DLD1 (cell line): ENCODE measurements around the gene PSME3IP1.
"Not testable (repeated sequence)": the region's sequence is repeated elsewhere in the genome, so short reads cannot be mapped to it uniquely, and the experiment has no call there.

Source experiments
- in situ Hi-C: cut with HindIII; loops from 2 replicates; pipeline ENCODE4 v1.10.0; 2017; ENCODE audit warnings: low sequenced_read_pairs

Gene PSME3IP1

DNA sequence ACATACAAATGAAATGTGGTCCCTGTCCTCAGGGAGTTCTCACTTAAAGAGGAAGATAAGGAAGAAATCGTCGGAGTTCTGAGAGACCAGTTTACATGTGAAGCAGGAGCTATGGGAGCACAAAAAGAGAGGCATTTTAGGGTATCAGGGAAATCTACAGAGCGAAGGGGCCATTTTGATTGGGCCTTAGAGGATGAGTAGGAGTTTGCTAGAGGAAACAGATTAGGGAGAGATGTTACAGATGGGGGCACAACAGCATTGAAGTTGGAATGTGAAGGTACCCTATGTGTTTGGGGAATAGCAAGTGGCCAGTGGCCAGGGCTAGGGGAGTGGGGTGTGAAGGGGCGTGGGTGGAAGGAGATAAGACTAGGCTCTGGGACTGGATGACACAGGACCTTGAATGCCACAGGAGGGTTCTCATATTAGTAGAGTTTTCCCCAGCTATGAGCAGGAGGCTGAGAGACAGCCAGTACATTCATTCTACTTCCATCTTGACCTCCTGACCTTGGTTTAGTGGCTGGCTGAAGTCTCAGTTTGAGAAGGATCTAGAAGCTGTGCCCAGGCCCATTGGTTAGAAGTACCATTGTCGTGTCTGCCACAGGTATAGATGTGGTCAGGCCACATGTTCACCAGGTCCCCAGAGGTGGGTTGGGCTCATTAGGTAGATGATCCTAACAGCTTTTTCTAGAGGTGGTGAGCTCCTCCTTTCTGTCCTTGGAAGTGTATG lies 58.6 kb downstream of the PSME3IP1 start:
- in situ Hi-C loops = no loop called here

- in situ Hi-C loops = no loop called here
Observed at GRCh38 chr16:57126411-57126810, 59.4 kb downstream of the PSME3IP1 start.

DNA sequence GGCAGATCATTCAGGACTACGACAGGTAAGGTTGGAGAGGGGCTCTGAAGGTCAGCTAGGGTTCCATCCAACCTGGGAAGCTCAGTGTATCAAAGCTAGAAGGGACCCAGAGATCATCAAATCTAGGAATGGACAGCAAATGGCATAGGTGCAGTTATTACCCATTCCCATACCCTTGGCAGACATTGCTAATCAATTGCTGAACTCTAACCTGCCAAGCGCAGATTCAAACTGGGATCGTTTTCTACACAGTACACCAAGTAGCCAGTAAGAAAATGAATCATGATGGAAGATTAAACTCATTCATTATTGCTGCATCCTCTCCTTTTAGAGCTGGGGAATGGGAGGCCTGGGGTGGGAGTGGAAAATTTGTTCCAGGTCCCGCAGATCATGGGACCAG lies 59.9 kb downstream of the PSME3IP1 start:
- in situ Hi-C loops = no loop called here

GRCh38 chr16:57125376-57125775 lies 60.5 kb downstream of the PSME3IP1 start:
- in situ Hi-C loops = no loop called here

GRCh38 chr16:57123974-57124674 lies 61.7 kb downstream of the PSME3IP1 start:
- in situ Hi-C loops = no loop called here

DNA sequence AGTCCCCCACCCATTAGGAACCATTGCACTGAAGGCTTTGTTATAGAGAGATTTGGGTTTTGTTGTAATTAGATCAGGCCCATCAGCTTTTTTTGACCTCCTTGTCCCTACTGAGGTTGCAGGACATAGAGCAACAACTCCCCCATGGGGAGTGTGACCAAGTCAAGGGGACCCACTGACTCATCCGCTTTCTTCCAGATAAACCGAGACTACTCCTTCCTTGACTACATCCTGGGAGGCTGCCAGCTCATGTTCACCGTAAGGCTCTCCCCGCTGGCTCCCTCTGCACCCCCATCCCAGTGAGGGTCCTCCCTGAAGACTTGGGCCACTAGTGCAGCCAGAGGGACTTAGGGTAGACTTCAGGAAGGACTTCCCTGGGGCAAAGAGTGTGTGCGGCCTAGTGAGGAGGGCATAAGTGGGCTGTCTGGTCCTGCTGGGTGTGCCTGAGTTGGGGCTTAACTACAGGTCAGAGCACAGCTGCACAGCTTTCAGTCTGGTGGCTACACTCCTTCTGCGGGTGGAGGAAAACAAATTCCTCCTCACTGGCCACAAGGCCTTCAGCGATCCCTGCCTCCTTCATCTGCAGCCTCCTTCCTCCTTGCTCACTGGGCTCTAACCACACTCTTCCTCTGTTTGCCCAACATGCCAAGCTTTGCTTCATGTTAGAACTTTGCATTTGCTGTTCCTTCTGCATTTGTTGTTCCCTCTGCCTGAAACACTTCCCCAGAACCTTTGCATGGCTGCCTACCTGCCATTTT lies 62.4 kb downstream of the PSME3IP1 start:
- in situ Hi-C loops = no loop called here

DNA sequence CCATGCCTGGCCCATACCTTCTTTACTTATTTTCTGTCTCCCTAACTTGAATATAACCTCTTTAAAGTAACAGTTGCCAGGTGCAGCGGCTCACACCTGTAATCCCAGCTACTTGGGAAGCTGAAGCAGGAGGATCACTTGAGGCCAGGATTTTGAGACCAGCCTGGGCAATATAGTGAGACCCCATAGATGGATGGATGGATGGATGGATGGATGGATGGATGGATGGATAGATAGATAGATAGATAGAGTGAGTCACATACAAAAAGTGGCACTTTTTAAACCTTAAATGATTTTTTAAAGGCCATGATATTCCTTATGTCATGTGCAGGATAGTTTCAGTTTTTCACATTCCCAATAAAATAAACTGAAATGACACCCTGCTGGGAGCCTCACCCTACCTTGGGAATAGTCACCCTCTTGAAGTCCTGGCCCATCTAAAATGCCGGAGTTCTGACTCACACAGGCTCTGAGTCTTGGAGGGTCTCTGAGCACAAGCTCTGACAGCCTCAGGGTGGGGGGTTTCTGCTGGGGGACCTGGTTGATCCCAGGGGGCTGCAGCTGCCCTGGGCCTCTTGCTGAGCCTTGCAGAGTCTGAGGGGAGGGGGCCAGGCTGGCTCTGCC lies 67.3 kb downstream of the PSME3IP1 start:
- in situ Hi-C loops = no loop called here

GRCh38 chr16:57115514-57116182 lies 70.2 kb downstream of the PSME3IP1 start:
- in situ Hi-C loops = no loop called here

GRCh38 chr16:57115168-57115513 lies 70.7 kb downstream of the PSME3IP1 start:
- in situ Hi-C loops = no loop called here

DNA sequence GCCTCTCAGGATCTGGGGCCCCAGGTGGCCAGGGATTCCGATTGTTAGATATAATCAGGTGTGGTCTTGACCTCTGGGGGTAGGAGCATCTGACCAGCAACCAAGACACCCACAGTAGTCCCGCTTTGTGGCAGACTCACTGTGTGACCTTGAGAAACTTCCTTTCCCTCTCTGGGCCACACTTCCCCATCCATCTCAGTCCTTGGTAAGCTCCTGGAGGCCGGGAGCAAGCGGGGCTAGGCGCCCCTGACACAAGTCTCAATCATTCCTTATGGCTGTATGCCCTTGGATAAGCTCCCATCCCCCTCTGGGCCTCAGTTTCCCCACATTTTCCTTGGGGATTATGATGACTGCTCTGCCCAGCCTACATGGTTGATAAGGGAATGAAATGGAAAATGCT lies 72.2 kb downstream of the PSME3IP1 start:
- in situ Hi-C loops = no loop called here

DNA sequence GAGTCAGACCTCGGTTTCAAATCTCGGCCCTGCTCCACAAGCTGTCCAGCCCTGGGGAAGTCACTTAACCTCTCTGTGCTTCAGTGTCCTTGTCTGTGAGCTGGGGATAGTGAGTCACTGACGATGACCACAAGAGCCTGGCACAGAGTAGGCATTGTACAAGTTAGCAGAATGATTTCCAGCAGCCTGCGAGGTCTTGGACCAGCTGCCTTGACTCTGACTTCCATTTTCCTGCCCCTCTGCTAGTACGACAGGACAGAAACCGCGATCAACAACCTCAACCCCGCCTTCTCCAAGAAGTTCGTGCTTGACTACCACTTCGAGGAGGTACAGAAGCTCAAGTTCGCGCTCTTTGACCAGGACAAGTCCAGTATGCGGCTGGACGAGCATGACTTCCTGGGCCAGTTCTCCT lies 72.8 kb downstream of the PSME3IP1 start:
- in situ Hi-C loops = no loop called here

- in situ Hi-C loops = no loop called here
Observed at GRCh38 chr16:57112403-57113041, 73.3 kb downstream of the PSME3IP1 start.

- in situ Hi-C loops = no loop called here
Observed at GRCh38 chr16:57111420-57111819, 74.4 kb downstream of the PSME3IP1 start.

DNA sequence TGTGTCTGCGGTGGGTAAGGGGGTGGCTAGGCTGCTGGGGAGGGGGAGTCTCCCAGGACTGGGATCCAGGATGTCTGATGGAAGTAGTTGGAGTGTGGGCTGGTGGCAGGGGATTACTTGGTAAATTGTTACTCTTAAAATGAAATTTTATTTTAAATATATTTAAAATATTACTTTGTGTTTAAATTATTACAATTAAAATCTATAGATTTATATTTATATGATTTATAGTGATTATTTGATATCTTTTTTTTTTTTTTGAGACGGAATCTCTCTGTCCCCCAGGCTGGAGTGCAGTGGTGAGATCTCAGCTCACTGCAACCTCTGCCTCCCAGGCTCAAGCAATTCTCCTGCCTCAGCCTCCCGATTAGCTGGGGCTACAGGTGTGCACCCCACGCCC lies 74.9 kb downstream of the PSME3IP1 start:
- in situ Hi-C loops = no loop called here

DNA sequence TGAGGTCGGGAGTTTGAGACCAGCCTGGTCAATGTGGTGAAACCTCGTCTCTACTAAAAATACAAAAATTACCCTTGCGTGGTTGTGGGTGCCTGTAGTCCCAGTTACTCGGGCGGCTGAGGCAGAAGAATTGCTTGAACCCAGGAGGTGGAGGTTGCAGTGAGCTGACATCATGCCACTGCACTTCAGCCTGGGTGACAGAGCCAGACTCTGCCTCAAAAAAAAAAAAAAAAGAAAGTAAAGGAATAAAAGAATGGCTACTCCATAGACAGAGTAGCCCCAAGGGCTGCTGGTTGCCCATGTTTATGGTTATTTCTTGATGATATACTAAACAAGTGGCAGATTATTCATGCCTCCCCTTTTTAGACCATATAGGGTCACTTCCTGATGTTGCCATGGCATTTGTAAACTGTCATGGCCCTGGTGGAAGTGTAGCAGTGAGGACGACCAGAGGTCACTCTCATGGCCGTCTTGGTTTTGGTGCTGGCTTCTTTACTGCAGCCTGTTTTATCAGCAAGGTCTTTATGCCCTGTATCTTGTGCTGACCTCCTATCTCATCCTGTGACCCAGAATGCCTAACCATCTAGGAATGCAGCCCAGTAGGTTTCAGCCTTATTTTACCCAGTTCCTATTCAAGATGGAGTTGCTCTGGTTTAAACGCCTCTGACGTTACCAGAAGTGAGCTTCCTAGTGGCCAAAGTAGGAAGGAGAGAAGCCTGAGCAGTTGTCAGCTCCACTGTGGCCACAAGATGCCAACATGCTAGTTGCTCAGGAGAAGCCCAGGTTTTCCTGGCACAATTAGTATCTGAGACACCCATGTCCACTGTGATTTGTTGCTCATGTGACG lies 76.4 kb downstream of the PSME3IP1 start:
- in situ Hi-C loops = not testable (repeated sequence)

DNA sequence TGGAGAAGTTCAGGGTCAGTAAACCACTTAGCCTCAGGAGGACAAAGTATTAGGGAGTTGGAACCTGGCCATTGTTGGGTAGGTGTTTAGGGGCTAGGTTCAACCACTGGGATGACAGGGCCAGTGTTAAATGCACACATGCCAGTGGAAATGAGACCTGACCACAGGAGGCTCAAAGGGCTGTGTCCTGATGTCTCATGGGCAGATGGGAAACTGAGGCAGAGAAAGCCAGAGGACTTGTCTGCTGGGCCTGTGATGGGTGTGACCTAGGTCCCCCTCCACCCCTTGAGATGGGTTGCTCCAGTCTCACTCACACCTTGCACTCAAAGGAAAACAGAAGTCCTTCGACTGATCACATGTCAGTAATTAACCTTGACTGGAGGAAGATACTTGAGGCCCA lies 77.4 kb downstream of the PSME3IP1 start:
- in situ Hi-C loops = no loop called here

- in situ Hi-C loops = no loop called here
Observed at GRCh38 chr16:57107321-57107922, 78.4 kb downstream of the PSME3IP1 start.

DNA sequence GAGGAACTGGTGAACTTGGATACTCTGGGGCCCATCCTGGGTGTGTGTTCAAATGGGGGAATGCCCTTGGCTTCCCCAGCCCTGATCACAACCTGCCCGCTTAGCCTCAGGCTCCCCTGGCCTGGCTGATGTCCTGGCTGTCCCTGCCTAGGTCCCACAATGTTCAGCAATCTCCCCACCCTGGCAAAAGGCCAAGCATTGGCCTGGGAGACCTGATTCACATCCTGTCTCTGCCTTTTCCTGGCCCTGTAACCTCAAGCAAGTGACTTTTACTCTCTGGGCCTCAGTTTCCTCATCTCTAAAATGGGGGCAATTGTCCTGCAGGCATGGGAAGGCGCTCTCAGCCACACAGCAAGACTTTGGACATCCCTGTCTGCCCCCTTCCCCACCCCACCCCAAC lies 79.1 kb downstream of the PSME3IP1 start:
- in situ Hi-C loops = no loop called here

GRCh38 chr16:57105184-57105583 lies 80.7 kb downstream of the PSME3IP1 start:
- in situ Hi-C loops = no loop called here
